Skeletal muscle tissue (tissue), 4 donors: ENCODE data around the gene ZNF468. TPM values are rescaled to one million over a fixed set of nuclear protein-coding genes. Genes with fewer than 3 reads are reported as not detected.
A peak's percentile ranks its signal among the peaks of the same experiment; 100 is the strongest.
"Not testable (repeated sequence)": the region's sequence is repeated elsewhere in the genome, so short reads cannot be mapped to it uniquely, and the experiment has no call there.

Experiments
- H3K27ac ChIP-seq: one replicate; pipeline ENCODE4 v1.7.0; 2013; ENCODE audit warnings: mild to moderate bottlenecking, low read depth, low read length, inconsistent platforms
- H3K27me3 ChIP-seq, 3 donors: one replicate each; pipeline ENCODE4 v1.7.0; 2013; ENCODE audit warnings: low read length in 3 of 3; ENCODE audit not compliant: control insufficient read depth in 3 of 3, insufficient read depth in 3 of 3
- H3K36me3 ChIP-seq, 3 donors: one replicate each; pipeline ENCODE4 v1.7.0; 2013; ENCODE audit warnings: low read length in 3 of 3; ENCODE audit not compliant: control insufficient read depth in 3 of 3, insufficient read depth in 3 of 3
- H3K4me1 ChIP-seq, 3 donors: one replicate each; pipeline ENCODE4 v1.7.0; 2013; ENCODE audit warnings: low read length in 3 of 3, mild to moderate bottlenecking in 3 of 3; ENCODE audit not compliant: control insufficient read depth in 3 of 3, insufficient read depth in 3 of 3
- H3K4me3 ChIP-seq, 3 donors: one replicate each; pipeline ENCODE4 v1.7.0; 2013; ENCODE audit warnings: low read length in 3 of 3
- H3K9ac ChIP-seq, 3 donors: one replicate each; pipeline ENCODE4 v1.7.0; 2013; ENCODE audit warnings: low read length in 3 of 3, mild to moderate bottlenecking in 3 of 3, moderate library complexity in 2 of 3, low read depth in 1 of 3
- H3K9me3 ChIP-seq, 3 donors: one replicate each; pipeline ENCODE4 v1.7.0; 2013; ENCODE audit warnings: low read length in 3 of 3; ENCODE audit not compliant: control insufficient read depth in 3 of 3
- total RNA-seq: library from RNA; depleted of rRNA; stranded (reverse); fragments of >200 nt; gene quantifications from one replicate; pipeline ENCODE4 v1.2.3, GENCODE V29; 2014
- donor health status: Osteomylitis.

ZNF468 gene
- total RNA-seq, result 14.6 TPM

- H3K27ac ChIP-seq, H3K9me3 ChIP-seq, H3K4me1 ChIP-seq, H3K27me3 ChIP-seq: not testable (repeated sequence)
- Histone ChIP-seq H3K9ac (peak within 1 kb of the TSS; percentile 69 to 78 (median 71)), H3K4me3 (peak within 1 kb of the TSS; percentile 71 to 83 (median 79)), H3K36me3 (peaks cover 6 to 11% (median 7%) of the 10 kb centered on the region in 3 donors)
These were observed at the start of gene ZNF468 for GRCh38 chr19:52857378-52858191. TSS of gene ZNF468 (minus strand) at chr19:52857619. CDS start at chr19:52854272, 3,347 bp downstream.

GRCh38 chr19:52904052-52904780, 46.8 kb upstream of the ZNF468 start:
- not testable (repeated sequence) for H3K27me3 ChIP-seq, H3K9ac ChIP-seq, H3K36me3 ChIP-seq, H3K9me3 ChIP-seq, H3K4me3 ChIP-seq, H3K27ac ChIP-seq, H3K4me1 ChIP-seq

GRCh38 chr19:52901842-52902241, 44.4 kb upstream of the ZNF468 start:
- H3K36me3 ChIP-seq, result peaks cover 0 to 3% (median 0%) of the 10 kb centered on the region in 3 donors
- H3K27me3 ChIP-seq, result no peaks in the 10 kb centered on the region
- peaks cover 4 to 10% (median 5%) of the 10 kb centered on the region in 3 donors for H3K4me1 ChIP-seq
- H3K9me3 ChIP-seq, result no peaks in the 10 kb centered on the region
- no peak overlapping the region for H3K9ac ChIP-seq
- no peak overlapping the region for H3K27ac ChIP-seq
- H3K4me3 ChIP-seq, result no peak overlapping the region

GRCh38 chr19:52898596-52898995, 41.2 kb upstream of the ZNF468 start:
- not testable (repeated sequence) for H3K27me3 ChIP-seq, H3K36me3 ChIP-seq, H3K4me3 ChIP-seq, H3K9me3 ChIP-seq, H3K9ac ChIP-seq, H3K27ac ChIP-seq
- H3K4me1 ChIP-seq, result peaks cover 9 to 15% (median 11%) of the 10 kb centered on the region in 3 donors

- no peaks in the 10 kb centered on the region for H3K9me3 ChIP-seq
- H3K4me3 ChIP-seq, result peak overlapping the region; percentile 89 to 97 (median 97)
- peak overlapping the region; percentile 84 for H3K27ac ChIP-seq
- peaks cover 6% of the 10 kb centered on the region in 3 donors for H3K36me3 ChIP-seq
- no peaks in the 10 kb centered on the region for H3K27me3 ChIP-seq
- H3K9ac ChIP-seq, result peak overlapping the region in 2 of 3 donors; percentile 8 to 81
- H3K4me1 ChIP-seq, result peaks cover 9 to 15% (median 11%) of the 10 kb centered on the region in 3 donors
These were observed 40.7 kb upstream of the ZNF468 start for GRCh38 chr19:52898101-52898500.

GRCh38 chr19:52897138-52897935, 39.9 kb upstream of the ZNF468 start, which contains the start of gene ZNF320:
TSS of gene ZNF320 (minus strand) at chr19:52897635. CDS start at chr19:52890255, 7,380 bp downstream.
- Histone ChIP-seq H3K4me1 (peaks cover 9 to 15% (median 11%) of the 10 kb centered on the region in 3 donors), H3K27ac (peak within 1 kb of the TSS; percentile 84), H3K4me3 (peak within 1 kb of the TSS; percentile 89 to 97 (median 97)), H3K9me3 (no peaks in the 10 kb centered on the region), H3K9ac (peak within 1 kb of the TSS; percentile 81 to 96 (median 95)), H3K27me3 (no peaks in the 10 kb centered on the region), H3K36me3 (peaks cover 6 to 8% (median 6%) of the 10 kb centered on the region in 3 donors)

GRCh38 chr19:52896431-52897137, 39.2 kb upstream of the ZNF468 start:
- Histone ChIP-seq H3K9ac (peak overlapping the region; percentile 81 to 96 (median 95)), H3K4me3 (peak overlapping the region; percentile 89 to 97 (median 97)), H3K4me1 (peaks cover 9 to 15% (median 11%) of the 10 kb centered on the region in 3 donors), H3K27me3 (no peaks in the 10 kb centered on the region), H3K9me3 (no peaks in the 10 kb centered on the region), H3K27ac (peak overlapping the region; percentile 84), H3K36me3 (peaks cover 6 to 8% (median 6%) of the 10 kb centered on the region in 3 donors)

GRCh38 chr19:52891336-52891735, 33.9 kb upstream of the ZNF468 start:
- Histone ChIP-seq H3K4me3 (no peak overlapping the region), H3K36me3 (peaks cover 28 to 38% (median 37%) of the 10 kb centered on the region in 3 donors), H3K9me3 (no peaks in the 10 kb centered on the region), H3K27me3 (no peaks in the 10 kb centered on the region), H3K4me1 (peaks cover under 1% of the 10 kb centered on the region in 3 donors), H3K27ac (no peak overlapping the region), H3K9ac (no peak overlapping the region)

- Histone ChIP-seq H3K9me3 (no peaks in the 10 kb centered on the region), H3K4me1 (no peaks in the 10 kb centered on the region), H3K4me3 (no peak overlapping the region), H3K36me3 (peaks cover 33 to 40% (median 39%) of the 10 kb centered on the region in 3 donors), H3K27me3 (no peaks in the 10 kb centered on the region), H3K27ac (no peak overlapping the region), H3K9ac (no peak overlapping the region)
These were observed 32.5 kb upstream of the ZNF468 start for GRCh38 chr19:52889931-52890330.
